HEK293T (cell line): ENCODE results near the gene ENO2.

ENCODE experiments used
- BHLHE40 ChIP-seq: fragments of 450-650 bp; IDR thresholded peaks from 2 replicates; pipeline ENCODE4 v1.6.1; 2016; ENCODE audit warnings: mild to moderate bottlenecking, moderate library complexity, borderline replicate concordance
- ELF4 ChIP-seq: fragments of 450-650 bp; IDR thresholded peaks from 2 replicates; pipeline ENCODE4 v1.6.1; 2017; ENCODE audit warnings: antibody characterized with exemption
- FOXK2 ChIP-seq: fragments of 450-650 bp; IDR thresholded peaks from 2 replicates; pipeline ENCODE4 v1.6.1; 2016; ENCODE audit warnings: mild to moderate bottlenecking
- SP1 ChIP-seq: fragments of 450-650 bp; IDR thresholded peaks from 2 replicates; pipeline ENCODE4 v1.6.1; 2017
- TF ChIP-seq, protein P1 (sequence below): fragments of 450-650 bp; IDR thresholded peaks from 2 replicates; pipeline ENCODE4 v1.6.1; 2016

DNA sequence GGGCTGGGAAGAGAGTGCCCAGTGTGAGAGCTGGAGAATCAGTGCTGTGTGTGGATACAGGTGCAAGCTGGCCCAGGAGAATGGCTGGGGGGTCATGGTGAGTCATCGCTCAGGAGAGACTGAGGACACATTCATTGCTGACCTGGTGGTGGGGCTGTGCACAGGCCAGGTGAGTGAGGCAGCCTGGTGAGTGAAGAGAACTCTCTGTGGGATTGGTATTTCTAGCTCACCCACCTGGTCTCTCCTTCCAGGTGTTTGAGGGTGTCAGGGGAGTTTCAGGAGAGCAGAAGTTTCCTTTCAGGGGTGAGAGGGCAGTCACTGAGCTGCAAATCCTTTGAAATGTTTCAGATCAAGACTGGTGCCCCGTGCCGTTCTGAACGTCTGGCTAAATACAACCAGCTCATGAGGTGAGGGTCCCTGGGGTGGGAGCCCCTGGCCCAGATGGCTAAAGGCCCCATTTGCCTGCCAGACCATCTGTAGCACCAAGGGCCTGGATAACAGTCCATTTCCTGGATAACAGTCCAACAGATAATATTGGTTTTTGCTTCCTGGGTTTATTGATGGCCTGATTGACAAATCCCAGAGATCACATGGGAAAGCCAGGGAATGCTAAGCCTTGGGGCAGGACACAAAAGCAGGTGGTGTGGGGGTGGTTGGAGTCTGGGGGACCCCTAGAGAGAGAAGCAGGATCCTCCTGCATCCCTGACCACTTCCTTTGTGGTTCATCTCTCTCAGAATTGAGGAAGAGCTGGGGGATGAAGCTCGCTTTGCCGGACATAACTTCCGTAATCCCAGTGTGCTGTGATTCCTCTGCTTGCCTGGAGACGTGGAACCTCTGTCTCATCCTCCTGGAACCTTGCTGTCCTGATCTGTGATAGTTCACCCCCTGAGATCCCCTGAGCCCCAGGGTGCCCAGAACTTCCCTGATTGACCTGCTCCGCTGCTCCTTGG, 7.9 kb downstream of the ENO2 start:
- TF ChIP-seq BHLHE40 (no peak), ELF4 (no peak), FOXK2 (no peak), SP1 (no peak)
- TF ChIP-seq, protein P1, sequence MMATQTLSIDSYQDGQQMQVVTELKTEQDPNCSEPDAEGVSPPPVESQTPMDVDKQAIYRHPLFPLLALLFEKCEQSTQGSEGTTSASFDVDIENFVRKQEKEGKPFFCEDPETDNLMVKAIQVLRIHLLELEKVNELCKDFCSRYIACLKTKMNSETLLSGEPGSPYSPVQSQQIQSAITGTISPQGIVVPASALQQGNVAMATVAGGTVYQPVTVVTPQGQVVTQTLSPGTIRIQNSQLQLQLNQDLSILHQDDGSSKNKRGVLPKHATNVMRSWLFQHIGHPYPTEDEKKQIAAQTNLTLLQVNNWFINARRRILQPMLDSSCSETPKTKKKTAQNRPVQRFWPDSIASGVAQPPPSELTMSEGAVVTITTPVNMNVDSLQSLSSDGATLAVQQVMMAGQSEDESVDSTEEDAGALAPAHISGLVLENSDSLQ: no peak
